Retinal pigment epithelial cell (primary cell): ENCODE results near the gene CRX.

Experiments used
- DNase-seq: peaks from one replicate; pipeline ENCODE4 v3.0.0-alpha.2; 2010; ENCODE audit warnings: low read depth
- H3K4me3 ChIP-seq: 2 replicates; pipeline ENCODE4 v1.5.1; 2011; ENCODE audit warnings: mild to moderate bottlenecking, low read length, control low read depth, moderate library complexity
- CTCF ChIP-seq: conservative IDR thresholded peaks from 2 replicates; pipeline ENCODE4 v1.5.1; 2011; ENCODE audit warnings: low read depth, low read length, control low read depth, inconsistent platforms

The CRX gene

GRCh38 chr19:47832723-47833122 is 11.0 kb downstream of the CRX start:
- no peak overlapping the region for H3K4me3 ChIP-seq
- peak; percentile 2 for TF ChIP-seq CTCF
- no peak for DNase-seq

GRCh38 chr19:47836038-47836437 is 14.3 kb downstream of the CRX start:
- H3K4me3 ChIP-seq = no peak overlapping the region
- DNase-seq = no peak
- TF ChIP-seq CTCF = no peak

- no peak for TF ChIP-seq CTCF
- H3K4me3 ChIP-seq = no peak overlapping the region
- DNase-seq = no peak
These were observed 17.7 kb downstream of the CRX start for GRCh38 chr19:47839411-47839810.

- H3K4me3 ChIP-seq = no peak overlapping the region
- DNase-seq = peak; percentile 70
- no peak for TF ChIP-seq CTCF
These were observed 18.2 kb downstream of the CRX start for GRCh38 chr19:47839913-47840312.

- DNase-seq = no peak
- no peak overlapping the region for H3K4me3 ChIP-seq
- no peak for TF ChIP-seq CTCF
These were observed 21.2 kb downstream of the CRX start for GRCh38 chr19:47842941-47843340.

- DNase-seq = no peak
- no peak for TF ChIP-seq CTCF
- no peak overlapping the region for H3K4me3 ChIP-seq
These were observed 26.7 kb downstream of the CRX start for GRCh38 chr19:47848425-47848822.

- peak; percentile 72 for TF ChIP-seq CTCF
- H3K4me3 ChIP-seq = peak overlapping the region; percentile 0
- peak; percentile 93 for DNase-seq
These were observed 27.2 kb downstream of the CRX start for GRCh38 chr19:47848823-47849473.
